H1 (cell line): ENCODE data around the gene BTBD9. TPM values are rescaled to one million over a fixed set of nuclear protein-coding genes. Genes with fewer than 3 reads are reported as not detected.

Experiments
- CTCF ChIA-PET: fragments of 300-600 bp; sonication (Branson Sonifier 250); formaldehyde crosslinking; loops from one replicate; lab custom pipeline; 2021; ENCODE audit not compliant: partially characterized antibody; lab: Charles Lee
- POLR2A ChIA-PET: fragments of 300-600 bp; sonication (Branson Sonifier 250); formaldehyde crosslinking; loops from one replicate; lab custom pipeline; 2021; ENCODE audit warnings: inconsistent platforms; ENCODE audit not compliant: partially characterized antibody; lab: Charles Lee
- DNase-seq, 2 experiments: peaks; one replicate each; pipeline versions ENCODE4 v3.0.0 to v3.0.0-alpha.2; 2010 to 2022; ENCODE audit warnings: low spot score in 2 of 2, low read depth in 1 of 2, mixed read lengths in 1 of 2
- FAIRE-seq: peaks from 2 replicates; lab custom pipeline; 2011; peaks lifted over from hg19 to GRCh38; lab: Jason Lieb, UNC
- H2AFZ ChIP-seq: 2 replicates; pipeline ENCODE4 v1.8.1; 2012; ENCODE audit warnings: low read length, inconsistent platforms
- H2AK5ac ChIP-seq: 2 replicates; pipeline ENCODE4 v1.6.1; 2013; ENCODE audit warnings: low read depth, low read length
- H2BK120ac ChIP-seq: replicated peaks from 2 replicates; pipeline ENCODE3; 2013; ENCODE audit warnings: low read depth, low read length, inconsistent platforms
- H2BK12ac ChIP-seq: 2 replicates; pipeline ENCODE4 v1.6.1; 2013; ENCODE audit warnings: low read depth, low read length
- H2BK15ac ChIP-seq: 2 replicates; pipeline ENCODE4 v1.6.1; 2013; ENCODE audit warnings: low read length
- H2BK20ac ChIP-seq: 2 replicates; pipeline ENCODE4 v1.6.1; 2013; ENCODE audit warnings: low read length
- H2BK5ac ChIP-seq: 2 replicates; pipeline ENCODE4 v1.6.1; 2013; ENCODE audit warnings: low read depth, low read length
- H3K14ac ChIP-seq: 2 replicates; pipeline ENCODE4 v1.6.1; 2013; ENCODE audit warnings: inconsistent platforms; ENCODE audit not compliant: insufficient read length
- H3K18ac ChIP-seq: 2 replicates; pipeline ENCODE4 v1.6.1; 2013; ENCODE audit warnings: low read length; ENCODE audit errors: extremely low read depth
- H3K23ac ChIP-seq: 2 replicates; pipeline ENCODE4 v1.6.1; 2013; ENCODE audit warnings: inconsistent platforms; ENCODE audit not compliant: insufficient read length
- H3K23me2 ChIP-seq: 2 replicates; pipeline ENCODE4 v1.6.1; 2013; ENCODE audit warnings: low read depth, low read length
- H3K27ac ChIP-seq: 2 replicates; pipeline ENCODE4 v1.6.1; 2011; ENCODE audit warnings: low read depth, low read length, inconsistent platforms
- H3K27me3 ChIP-seq, 4 experiments: replicated peaks in 1 of 4; 1 replicate in 1 of 4; 2 replicates in 3 of 4; pipeline versions ENCODE4 v1.6.1 to v1.8.1; 2011 to 2013; ENCODE audit warnings: low read length in 3 of 4, mild to moderate bottlenecking in 3 of 4, inconsistent platforms in 2 of 4, mixed read lengths in 2 of 4, moderate library complexity in 1 of 4; ENCODE audit not compliant: control insufficient read depth in 3 of 4, insufficient read depth in 3 of 4; ENCODE audit errors: extremely low read depth in 1 of 4
- H3K36me3 ChIP-seq, 4 experiments: 2 replicates each; pipeline versions ENCODE4 v1.6.1 to v1.8.1; 2011 to 2013; ENCODE audit warnings: mild to moderate bottlenecking in 4 of 4, low read length in 3 of 4, moderate library complexity in 2 of 4, control low read depth in 1 of 4, inconsistent platforms in 1 of 4; ENCODE audit not compliant: insufficient read depth in 4 of 4, control insufficient read depth in 2 of 4
- H3K4ac ChIP-seq: replicated peaks from 2 replicates; pipeline ENCODE3; 2013; ENCODE audit warnings: low read length, low read depth, mixed read lengths, inconsistent platforms; ENCODE audit not compliant: insufficient read length
- H3K4me1 ChIP-seq, 4 experiments: replicated peaks in 1 of 4; 1 replicate in 1 of 4; 2 replicates in 3 of 4; pipeline versions ENCODE4 v1.6.1 to v1.8.1; 2011 to 2013; ENCODE audit warnings: low read length in 3 of 4, inconsistent platforms in 2 of 4, mixed read lengths in 1 of 4; ENCODE audit not compliant: insufficient read depth in 4 of 4, control insufficient read depth in 3 of 4
- H3K4me2 ChIP-seq, 2 experiments: 2 replicates each; pipeline versions ENCODE4 v1.6.1 to v1.8.1; 2011 to 2013; ENCODE audit warnings: low read depth in 2 of 2, low read length in 2 of 2, control low read depth in 1 of 2, inconsistent platforms in 1 of 2, mild to moderate bottlenecking in 1 of 2; ENCODE audit not compliant: insufficient read depth in 1 of 2
- H3K4me3 ChIP-seq, 4 experiments: fragments of 200-600, 300-600 bp in 1 of 4; sonication (generic), shearing (Covaris generic), sonication (Bioruptor Twin) in 1 of 4; 2 replicates each; pipeline versions ENCODE4 v1.5.1 to v1.8.1; 2011 to 2016; ENCODE audit warnings: low read length in 4 of 4, low read depth in 3 of 4, control low read depth in 2 of 4, inconsistent platforms in 2 of 4, mild to moderate bottlenecking in 2 of 4, mixed read lengths in 1 of 4, moderate library complexity in 1 of 4; ENCODE audit not compliant: insufficient read depth in 2 of 4; ENCODE audit errors: extremely low read depth in 1 of 4
- H3K56ac ChIP-seq: replicated peaks from 2 replicates; pipeline ENCODE3; 2013; ENCODE audit warnings: low read depth, mild to moderate bottlenecking, mixed read lengths, low read length, inconsistent platforms; ENCODE audit not compliant: insufficient read length
- H3K79me1 ChIP-seq: 2 replicates; pipeline ENCODE4 v1.6.1; 2013; ENCODE audit warnings: low read depth, low read length, control low read depth
- H3K79me2 ChIP-seq, 2 experiments: 2 replicates each; pipeline versions ENCODE4 v1.6.1 to v1.8.1; 2012 to 2013; ENCODE audit warnings: low read length in 2 of 2, mild to moderate bottlenecking in 2 of 2, inconsistent platforms in 1 of 2; ENCODE audit not compliant: insufficient read depth in 2 of 2, control insufficient read depth in 1 of 2
- H3K9ac ChIP-seq, 4 experiments: replicated peaks in 1 of 4; 1 replicate in 1 of 4; 2 replicates in 3 of 4; pipeline versions ENCODE4 v1.6.1 to v1.8.1; 2011 to 2013; ENCODE audit warnings: low read depth in 3 of 4, low read length in 3 of 4, control low read depth in 2 of 4, mild to moderate bottlenecking in 2 of 4, moderate library complexity in 2 of 4, inconsistent platforms in 1 of 4; ENCODE audit errors: extremely low read depth in 1 of 4
- H3K9me3 ChIP-seq, 2 experiments: 2 replicates each; pipeline versions ENCODE4 v1.6.1 to v1.8.1; 2012 to 2013; ENCODE audit warnings: mild to moderate bottlenecking in 2 of 2, moderate library complexity in 2 of 2, control low read depth in 1 of 2, inconsistent platforms in 1 of 2, low read depth in 1 of 2, low read length in 1 of 2, mixed read lengths in 1 of 2; ENCODE audit not compliant: insufficient read depth in 2 of 2
- H4K20me1 ChIP-seq, 2 experiments: replicated peaks in 1 of 2; 2 replicates each; pipeline versions ENCODE3 to v1.8.1; 2011 to 2013; ENCODE audit warnings: inconsistent platforms in 2 of 2, low read length in 2 of 2, mild to moderate bottlenecking in 1 of 2; ENCODE audit not compliant: insufficient read depth in 2 of 2, control insufficient read depth in 1 of 2
- H4K5ac ChIP-seq: 2 replicates; pipeline ENCODE4 v1.6.1; 2013; ENCODE audit warnings: low read length, low read depth, mixed read lengths, inconsistent platforms; ENCODE audit not compliant: insufficient read length
- H4K8ac ChIP-seq: 2 replicates; pipeline ENCODE4 v1.8.0; 2013; ENCODE audit warnings: mild to moderate bottlenecking, moderate library complexity, low read length, inconsistent platforms; ENCODE audit not compliant: insufficient read depth; ENCODE audit errors: extremely low read depth
- H4K91ac ChIP-seq: replicated peaks from 2 replicates; pipeline ENCODE3; 2013; ENCODE audit warnings: low read length, mixed read lengths, inconsistent platforms; ENCODE audit not compliant: insufficient read length
- KDM1A ChIP-seq: fragments of 200-600, 300-600 bp; sonication (generic); IDR thresholded peaks from 2 replicates; pipeline ENCODE4 v1.7.1; 2016; ENCODE audit warnings: mild to moderate bottlenecking, low read length, borderline replicate concordance
- SRF ChIP-seq: IDR thresholded peaks from 2 replicates; pipeline ENCODE4 v1.6.1; 2011; ENCODE audit warnings: mild to moderate bottlenecking, low read depth, low read length, moderate library complexity
- WGBS, 2 experiments: shearing (Covaris generic) in 1 of 2; methylation state at CpG; one replicate each; pipeline versions ENCODE4 v1.1.6 to v1.1.7; 2013 to 2015; ENCODE audit warnings: low lambda C conversion rate in 2 of 2, mixed read lengths in 2 of 2, inconsistent platforms in 1 of 2, low coverage in 1 of 2, missing lambda C conversion rate in 1 of 2; ENCODE audit not compliant: insufficient replicate concordance in 2 of 2, insufficient coverage in 1 of 2, insufficient read length in 1 of 2; ENCODE audit errors: extremely low coverage in 1 of 2, missing lambda C conversion rate in 1 of 2; 5-methylcytosine and 5-hydroxymethylcytosine counted together
- polyA plus RNA-seq, 7 experiments: library from polyadenylated mRNA; depleted of rRNA in 3 of 7; stranded (reverse) in 5 of 7; unstranded in 2 of 7; fragments of >200 nt in 5 of 7; fragments of 200-250 nt in 2 of 7; gene quantifications; 1 replicate in 5 of 7; 2 replicates in 1 of 7; 4 replicates in 1 of 7; pipeline versions ENCODE4 v1.2.1 to v1.2.3, GENCODE V29; 2011 to 2013; ENCODE audit warnings: missing spikeins in 2 of 7, mixed read lengths in 2 of 7
- total RNA-seq: library from RNA; stranded (reverse); fragmentation: NEBNext Ultra II Directional; extraction: Animal tissue kit (Norgen Biotek cat#: 25700); gene quantifications from 2 replicates; pipeline ENCODE4 v1.2.1, GENCODE V29; 2021
- TF ChIP-seq, protein P1 (sequence below): IDR thresholded peaks from 2 replicates; pipeline ENCODE4 v1.6.1; 2011; ENCODE audit warnings: low read depth, mild to moderate bottlenecking, low read length; ENCODE audit not compliant: insufficient read depth

Gene BTBD9
- total and polyA plus RNA-seq, 2 of the 8 experiments (the other 6 are each of a cell fraction or from before 2014, with no cell fraction given) = 0.92 to 4.1 TPM

DNA sequence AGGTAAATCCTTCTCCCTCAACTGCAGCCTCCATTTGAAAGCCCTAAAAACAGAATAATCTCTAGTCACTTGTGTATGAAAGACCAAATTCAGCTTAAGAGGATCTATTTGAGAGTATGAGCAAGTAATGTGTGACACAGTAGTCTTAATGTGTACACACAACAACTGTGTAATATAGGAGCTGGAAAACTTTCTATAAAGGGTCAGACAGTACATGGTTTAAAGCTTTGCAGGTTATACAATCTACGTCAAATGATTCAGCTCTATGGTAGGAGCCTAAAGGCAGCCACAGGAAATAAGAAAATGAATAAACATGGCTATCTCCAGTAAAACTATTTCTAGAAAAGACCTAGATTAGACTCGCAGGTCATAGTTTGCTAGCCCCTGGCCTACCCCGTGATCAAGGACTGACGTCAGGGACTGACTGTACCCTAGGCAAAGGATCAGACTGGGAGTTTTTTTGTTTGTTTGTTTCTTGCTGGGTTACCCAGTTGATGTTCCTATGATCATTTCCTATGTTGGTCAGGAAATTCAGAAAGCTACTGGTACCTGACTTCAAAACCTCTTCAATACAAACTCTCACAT lies 39.7 kb downstream of the BTBD9 start:
- Histone ChIP-seq H2BK120ac (no peak overlapping the region), H2BK15ac (no peak overlapping the region), H3K4me2 (no peak overlapping the region), H2AK5ac (no peak overlapping the region), H2BK20ac (no peak overlapping the region), H4K91ac (no peak overlapping the region), H3K27me3 (no peaks in the 10 kb centered on the region), H2BK5ac (no peak overlapping the region), H3K9ac (no peak overlapping the region; a peak in 1 of 7 replicates), H4K5ac (no peak overlapping the region), H3K23ac (no peak overlapping the region), H3K36me3 (no peaks in the 10 kb centered on the region), H3K9me3 (no peaks in the 10 kb centered on the region), H3K14ac (no peak overlapping the region), H3K23me2 (no peaks in the 10 kb centered on the region), H3K4me3 (no peak overlapping the region), H3K56ac (no peak overlapping the region), H3K27ac (no peak overlapping the region), H2BK12ac (no peak overlapping the region), H3K4ac (no peak overlapping the region), H4K8ac (no peak overlapping the region), H2AFZ (no peak overlapping the region), H3K4me1 (no peaks in the 10 kb centered on the region), H4K20me1 (peaks cover 0 to 2% of the 10 kb centered on the region in 2 experiments), H3K18ac (no peak overlapping the region), H3K79me1 (no peaks in the 10 kb centered on the region), H3K79me2 (no peaks in the 10 kb centered on the region)
- ChIA-PET CTCF (interaction anchor here (1.3 to 2.0 kb wide), 2 partner anchors 10 to 30 kb away, joined by 4 to 7 read pairs; no protein-coding TSS in a partner anchor), POLR2A (interaction anchor here (0.5 kb wide), 1 partner anchor 935 kb away, joined by 4 read pairs; no protein-coding TSS in a partner anchor)
- FAIRE-seq (no peak), DNase-seq (no peak)
- 94% methylated on average over 4 of the region's 4 CpGs; no CpG with 5 or more reads in 1 of the 2 experiments for WGBS, 2 experiments
- TF ChIP-seq, protein P1, sequence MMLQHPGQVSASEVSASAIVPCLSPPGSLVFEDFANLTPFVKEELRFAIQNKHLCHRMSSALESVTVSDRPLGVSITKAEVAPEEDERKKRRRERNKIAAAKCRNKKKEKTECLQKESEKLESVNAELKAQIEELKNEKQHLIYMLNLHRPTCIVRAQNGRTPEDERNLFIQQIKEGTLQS = no peak
- TF ChIP-seq KDM1A (no peak), SRF (no peak)
